AG10803 (cell line): ENCODE measurements around the gene CSTA.

Experiments
- DNase-seq: peaks from one replicate; pipeline ENCODE4 v3.0.0; 2010; ENCODE audit warnings: low read depth
- H3K4me3 ChIP-seq: 2 replicates; pipeline ENCODE4 v1.5.1; 2011; ENCODE audit warnings: mild to moderate bottlenecking, low read length, control low read depth
- CTCF ChIP-seq: conservative IDR thresholded peaks from 2 replicates; pipeline ENCODE4 v1.5.1; 2011; ENCODE audit warnings: mild to moderate bottlenecking, low read length, control low read depth, inconsistent platforms

CSTA gene

GRCh38 chr3:122299215-122299614, 25.8 kb upstream of the CSTA start:
- TF ChIP-seq CTCF = no peak
- H3K4me3 ChIP-seq = no peak overlapping the region
- no peak for DNase-seq

GRCh38 chr3:122299872-122300460, 25.1 kb upstream of the CSTA start:
- H3K4me3 ChIP-seq = no peak overlapping the region
- no peak for DNase-seq
- peak; percentile 43 for TF ChIP-seq CTCF

GRCh38 chr3:122301063-122301462, 24.0 kb upstream of the CSTA start:
- no peak for TF ChIP-seq CTCF
- no peak for DNase-seq
- H3K4me3 ChIP-seq = no peak overlapping the region

- TF ChIP-seq CTCF = no peak
- no peak overlapping the region for H3K4me3 ChIP-seq
- no peak for DNase-seq
Measured at GRCh38 chr3:122305818-122306621, 19.0 kb upstream of the CSTA start.

- TF ChIP-seq CTCF = no peak
- no peak overlapping the region for H3K4me3 ChIP-seq
- no peak for DNase-seq
Measured at GRCh38 chr3:122306622-122306953, 18.5 kb upstream of the CSTA start.

GRCh38 chr3:122307094-122307687, 17.9 kb upstream of the CSTA start:
- H3K4me3 ChIP-seq = no peak overlapping the region
- no peak for TF ChIP-seq CTCF
- no peak for DNase-seq

GRCh38 chr3:122307976-122308375, 17.1 kb upstream of the CSTA start:
- no peak for TF ChIP-seq CTCF
- DNase-seq = no peak
- no peak overlapping the region for H3K4me3 ChIP-seq
